IMR-90 (cell line): ENCODE results near the gene ELOVL5.

ENCODE experiments used
- MAFK ChIP-seq: IDR thresholded peaks from 2 replicates; pipeline ENCODE4 v1.6.1; 2012; ENCODE audit warnings: low read depth, low read length, improper control_type of control experiment
- NFE2L2 ChIP-seq: fragments of 150-350 bp; IDR thresholded peaks from 2 replicates; pipeline ENCODE4 v1.6.1; 2016; ENCODE audit warnings: low read depth, mild to moderate bottlenecking, low read length
- POLR2A ChIP-seq: IDR thresholded peaks from 2 replicates; pipeline ENCODE4 v1.6.1; 2012; ENCODE audit warnings: mild to moderate bottlenecking, low read depth, low read length
- RAD21 ChIP-seq: IDR thresholded peaks from 2 replicates; pipeline ENCODE4 v1.6.1; 2012; ENCODE audit warnings: low read length, improper control_type of control experiment
- RCOR1 ChIP-seq: IDR thresholded peaks from 2 replicates; pipeline ENCODE4 v1.6.1; 2012; ENCODE audit warnings: mild to moderate bottlenecking, low read length, improper control_type of control experiment; ENCODE audit not compliant: insufficient replicate concordance
- SMC3 ChIP-seq: fragments of 150-350 bp; IDR thresholded peaks from 2 replicates; pipeline ENCODE4 v1.6.1; 2016; ENCODE audit warnings: low read depth, mild to moderate bottlenecking, antibody characterized with exemption, low read length, moderate library complexity
- TF ChIP-seq, protein P1 (sequence below): conservative IDR thresholded peaks from 2 replicates; pipeline ENCODE4 v1.5.1; 2012; ENCODE audit warnings: mild to moderate bottlenecking, low read depth, low read length, improper control_type of control experiment

DNA sequence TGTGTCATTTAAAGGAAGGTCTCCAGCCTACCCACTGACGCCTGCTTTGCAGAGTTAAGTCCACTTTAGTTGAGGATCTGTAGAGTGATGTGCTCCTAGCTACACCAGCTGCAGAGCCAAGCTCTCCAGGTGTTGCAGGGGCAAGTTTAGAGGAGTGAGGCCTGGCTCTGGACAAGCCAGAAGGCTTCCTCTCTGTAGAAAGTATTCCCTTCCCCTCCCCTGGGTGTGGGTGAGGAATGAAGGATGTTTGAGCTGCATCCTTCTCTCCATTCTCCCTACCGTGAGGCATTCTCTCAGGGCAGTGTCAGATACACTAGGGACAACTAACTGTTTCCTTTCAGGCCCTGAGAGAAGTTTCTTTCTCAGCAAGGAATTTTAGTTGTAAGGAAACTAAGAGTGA is 66.5 kb downstream of the ELOVL5 start:
- TF ChIP-seq, protein P1, sequence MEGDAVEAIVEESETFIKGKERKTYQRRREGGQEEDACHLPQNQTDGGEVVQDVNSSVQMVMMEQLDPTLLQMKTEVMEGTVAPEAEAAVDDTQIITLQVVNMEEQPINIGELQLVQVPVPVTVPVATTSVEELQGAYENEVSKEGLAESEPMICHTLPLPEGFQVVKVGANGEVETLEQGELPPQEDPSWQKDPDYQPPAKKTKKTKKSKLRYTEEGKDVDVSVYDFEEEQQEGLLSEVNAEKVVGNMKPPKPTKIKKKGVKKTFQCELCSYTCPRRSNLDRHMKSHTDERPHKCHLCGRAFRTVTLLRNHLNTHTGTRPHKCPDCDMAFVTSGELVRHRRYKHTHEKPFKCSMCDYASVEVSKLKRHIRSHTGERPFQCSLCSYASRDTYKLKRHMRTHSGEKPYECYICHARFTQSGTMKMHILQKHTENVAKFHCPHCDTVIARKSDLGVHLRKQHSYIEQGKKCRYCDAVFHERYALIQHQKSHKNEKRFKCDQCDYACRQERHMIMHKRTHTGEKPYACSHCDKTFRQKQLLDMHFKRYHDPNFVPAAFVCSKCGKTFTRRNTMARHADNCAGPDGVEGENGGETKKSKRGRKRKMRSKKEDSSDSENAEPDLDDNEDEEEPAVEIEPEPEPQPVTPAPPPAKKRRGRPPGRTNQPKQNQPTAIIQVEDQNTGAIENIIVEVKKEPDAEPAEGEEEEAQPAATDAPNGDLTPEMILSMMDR: no peak
- no peak for TF ChIP-seq RCOR1
- TF ChIP-seq SMC3: no peak
- no peak for TF ChIP-seq NFE2L2
- no peak for TF ChIP-seq POLR2A
- TF ChIP-seq RAD21: no peak
- TF ChIP-seq MAFK: no peak
